NCI-H1092 (cell line): Measurements from ENCODE around the gene CTDSP2.
"Not testable (repeated sequence)": the region's sequence is repeated elsewhere in the genome, so short reads cannot be mapped to it uniquely, and the experiment has no call there.

Experiments used
- DNase-seq: peaks from one replicate; lab custom pipeline; 2025; lab: John Stamatoyannopoulos, UW

Gene CTDSP2

GRCh38 chr12:57881475-57881874 lies 34.9 kb upstream of the CTDSP2 start:
- no peak for DNase-seq

GRCh38 chr12:57881035-57881434 lies 34.5 kb upstream of the CTDSP2 start:
- DNase-seq: not testable (repeated sequence)

GRCh38 chr12:57877876-57878275 lies 31.3 kb upstream of the CTDSP2 start:
- DNase-seq: no peak

DNA sequence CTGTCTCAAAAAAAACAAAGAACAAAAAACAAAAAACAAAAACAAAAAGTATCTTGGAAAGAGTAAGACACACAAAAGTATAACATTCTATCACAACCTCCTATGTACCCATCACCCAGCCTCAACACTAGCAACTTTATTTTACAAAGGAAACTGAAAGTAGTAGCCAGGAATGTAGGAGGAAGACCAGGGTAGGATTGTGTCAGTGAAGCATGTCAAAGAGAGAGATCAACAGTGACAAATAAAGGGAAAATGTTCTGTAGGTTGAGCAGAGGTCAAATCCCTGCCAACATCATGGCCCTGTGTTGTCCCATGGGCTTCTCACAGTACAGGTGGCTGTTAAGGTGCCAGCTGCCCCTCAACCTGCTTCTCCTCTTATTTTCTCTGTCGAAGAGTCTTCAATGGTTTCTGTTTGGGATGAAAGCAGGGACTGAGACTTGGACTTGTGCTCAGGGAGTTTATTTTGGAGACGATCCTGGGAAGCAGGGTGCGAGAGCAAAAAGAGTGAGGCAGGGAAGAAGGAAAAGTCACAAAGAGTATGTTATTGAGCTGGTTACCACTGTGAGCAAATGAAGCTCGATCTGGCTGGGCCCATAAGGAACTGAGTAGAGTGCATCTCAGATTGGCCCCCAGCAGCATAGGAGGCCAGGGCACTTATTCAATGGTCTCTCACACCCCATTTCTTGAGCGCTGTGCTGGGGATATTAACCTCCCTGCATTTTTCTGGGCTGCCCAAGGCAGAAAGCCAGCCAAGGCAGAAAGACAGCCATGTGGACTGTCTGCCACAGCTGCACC lies 29.4 kb upstream of the CTDSP2 start:
- DNase-seq: no peak

GRCh38 chr12:57874166-57875108 lies 27.9 kb upstream of the CTDSP2 start:
- DNase-seq: no peak

DNA sequence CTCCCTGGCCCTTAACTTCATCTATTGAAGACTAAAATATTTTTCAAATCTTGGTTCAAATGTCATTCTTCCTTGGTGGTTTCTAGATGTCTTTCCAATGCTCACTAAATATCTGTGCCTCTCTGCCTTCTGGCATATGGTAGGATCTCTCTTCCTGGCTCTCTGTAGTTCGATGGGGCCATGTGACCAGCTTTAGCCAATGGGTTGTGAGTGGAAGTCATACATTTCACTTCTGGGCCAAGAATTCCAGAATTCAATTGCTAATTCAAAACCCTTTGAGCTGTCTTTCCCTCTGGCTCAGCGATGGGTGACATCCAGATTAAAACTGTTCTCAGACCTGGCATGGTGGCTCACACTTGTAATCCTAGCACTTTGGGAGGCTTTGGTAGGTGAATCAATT lies 25.8 kb upstream of the CTDSP2 start:
- DNase-seq: no peak

DNA sequence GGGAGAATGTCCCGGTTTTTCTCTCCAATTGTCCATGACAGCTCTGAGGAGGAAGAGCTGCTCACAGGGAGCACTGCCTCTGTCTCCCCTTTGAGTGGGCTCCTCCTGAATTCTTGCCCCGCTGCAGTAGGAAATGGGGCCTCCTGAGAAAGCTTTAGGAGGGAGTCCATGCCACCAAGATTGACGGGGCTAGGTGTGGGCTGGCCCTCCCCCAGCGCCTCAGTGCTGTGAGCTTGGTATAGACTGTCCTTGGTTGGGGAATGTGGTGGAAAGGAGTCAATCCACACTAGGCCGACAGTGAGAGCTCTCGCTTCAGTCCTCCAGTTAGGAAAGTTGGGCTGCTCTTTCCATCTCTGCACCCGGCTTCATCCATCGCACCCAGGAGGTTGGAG lies 23.4 kb upstream of the CTDSP2 start:
- no peak for DNase-seq

GRCh38 chr12:57869298-57869926 lies 22.9 kb upstream of the CTDSP2 start:
- no peak for DNase-seq

- no peak for DNase-seq
These were observed 22.3 kb upstream of the CTDSP2 start for GRCh38 chr12:57868851-57869268.

- DNase-seq: no peak
These were observed 21.7 kb upstream of the CTDSP2 start for GRCh38 chr12:57868221-57868620.

- no peak for DNase-seq
These were observed 19.9 kb upstream of the CTDSP2 start for GRCh38 chr12:57866308-57867019.

- DNase-seq: no peak
These were observed 18.7 kb upstream of the CTDSP2 start for GRCh38 chr12:57865084-57865751.

DNA sequence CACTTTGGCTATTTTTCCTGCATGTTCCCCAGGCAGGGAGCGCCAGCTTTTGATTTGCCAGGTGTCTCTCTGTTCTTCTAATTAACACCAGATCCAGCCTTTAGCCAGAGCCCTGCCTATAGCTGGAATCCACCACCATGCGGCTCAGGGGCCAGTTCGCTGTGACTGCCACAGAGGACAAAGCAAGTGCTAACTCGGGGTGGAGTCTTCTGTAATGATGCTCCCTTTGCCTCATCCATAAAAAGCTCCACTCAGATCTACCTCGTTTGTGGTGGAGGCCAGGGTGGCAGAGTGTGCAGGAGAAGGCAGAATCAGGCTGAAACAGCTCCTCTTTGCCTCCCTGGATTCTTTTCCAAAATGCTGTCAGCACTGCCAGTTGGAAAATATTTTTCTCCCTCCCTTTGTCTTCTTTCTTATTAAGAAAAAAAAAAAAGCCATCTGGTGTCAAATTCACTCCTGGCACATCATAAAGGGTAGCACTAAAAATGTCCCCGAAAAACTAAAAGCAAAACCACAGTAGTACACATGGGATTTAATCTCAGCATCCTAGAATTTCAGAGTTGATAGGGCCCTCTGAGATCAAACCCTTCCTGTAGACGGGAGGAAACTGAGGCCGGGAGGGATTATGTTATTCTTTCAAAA lies 18.0 kb upstream of the CTDSP2 start:
- no peak for DNase-seq

DNA sequence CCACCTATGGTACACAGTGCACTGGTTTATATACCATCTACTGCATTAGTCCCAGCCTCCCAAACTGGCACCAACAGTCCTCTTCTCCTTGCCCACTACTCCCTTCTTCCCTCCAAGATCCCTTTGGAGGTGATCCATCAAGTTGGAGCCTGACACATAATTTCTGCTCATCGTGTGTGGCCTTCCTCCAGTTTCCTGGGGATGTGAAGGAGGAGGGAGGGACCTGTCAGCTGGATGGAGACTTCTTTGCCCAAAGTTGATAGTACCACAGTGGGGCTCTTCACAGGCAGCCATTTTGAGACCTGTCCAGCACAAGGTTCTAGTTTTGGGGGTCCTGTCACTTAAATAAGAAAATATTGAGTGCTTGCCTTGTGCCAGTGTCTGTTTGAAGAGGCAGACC lies 17.1 kb upstream of the CTDSP2 start:
- no peak for DNase-seq

DNA sequence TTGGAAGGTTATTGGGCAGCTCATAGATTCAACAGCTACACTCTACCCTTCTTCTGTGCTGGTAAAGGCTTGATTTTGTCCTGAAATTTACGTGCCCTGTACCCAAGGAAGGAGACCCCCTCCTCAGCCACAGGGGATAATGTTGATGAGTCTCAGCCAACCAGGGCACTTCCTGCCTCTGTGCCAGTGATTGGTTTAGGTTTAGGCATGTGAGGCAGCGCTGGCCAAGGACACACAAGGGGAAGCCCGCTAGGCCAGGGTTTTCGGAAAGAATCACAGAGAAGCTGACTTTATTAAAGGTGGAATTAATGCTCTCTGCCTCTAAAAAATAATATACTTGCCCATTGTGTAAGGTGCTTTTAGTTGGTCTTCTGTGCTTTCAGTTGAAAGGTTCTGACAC lies 15.4 kb upstream of the CTDSP2 start:
- no peak for DNase-seq

DNA sequence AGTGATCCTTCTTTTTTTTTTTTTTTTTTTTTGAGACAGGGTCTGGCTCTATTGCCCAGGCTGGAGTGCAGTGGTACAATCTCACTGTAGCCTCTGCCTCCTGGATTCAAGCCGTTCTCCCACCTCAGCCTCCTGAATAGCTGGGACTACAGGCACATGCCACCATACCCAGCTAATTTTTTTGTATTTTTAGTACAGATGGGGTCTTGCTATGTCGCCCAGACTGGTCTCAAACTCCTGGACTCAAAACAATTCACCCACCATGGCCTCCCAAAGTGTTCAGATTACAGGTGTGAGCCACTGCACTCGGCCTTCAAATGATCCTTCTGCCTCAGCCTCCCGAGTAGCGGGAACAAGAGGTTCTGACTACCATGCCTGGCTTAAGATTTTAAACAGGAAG lies 14.4 kb upstream of the CTDSP2 start:
- not testable (repeated sequence) for DNase-seq

DNA sequence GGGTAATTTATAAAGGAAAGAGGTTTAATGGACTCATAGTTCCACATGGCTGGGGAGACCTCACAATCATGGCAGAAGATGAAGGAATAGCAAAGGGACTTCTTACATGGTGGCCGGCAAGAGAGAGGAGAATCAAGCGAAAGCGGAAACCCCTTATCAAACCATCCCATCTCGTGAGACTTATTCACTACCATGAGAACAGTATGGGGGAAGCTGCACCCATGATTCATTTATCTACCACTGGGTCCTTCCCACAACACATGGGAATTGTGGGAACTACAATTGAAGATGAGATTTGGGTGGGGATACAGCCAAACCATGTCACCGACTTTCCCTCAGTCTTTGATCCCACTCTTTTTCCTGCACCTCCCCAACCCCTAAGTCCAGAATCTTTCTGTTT lies 12.6 kb upstream of the CTDSP2 start:
- DNase-seq: no peak

GRCh38 chr12:57858123-57858522 lies 11.6 kb upstream of the CTDSP2 start:
- not testable (repeated sequence) for DNase-seq

- no peak for DNase-seq
These were observed 8.4 kb upstream of the CTDSP2 start for GRCh38 chr12:57854965-57855364.

DNA sequence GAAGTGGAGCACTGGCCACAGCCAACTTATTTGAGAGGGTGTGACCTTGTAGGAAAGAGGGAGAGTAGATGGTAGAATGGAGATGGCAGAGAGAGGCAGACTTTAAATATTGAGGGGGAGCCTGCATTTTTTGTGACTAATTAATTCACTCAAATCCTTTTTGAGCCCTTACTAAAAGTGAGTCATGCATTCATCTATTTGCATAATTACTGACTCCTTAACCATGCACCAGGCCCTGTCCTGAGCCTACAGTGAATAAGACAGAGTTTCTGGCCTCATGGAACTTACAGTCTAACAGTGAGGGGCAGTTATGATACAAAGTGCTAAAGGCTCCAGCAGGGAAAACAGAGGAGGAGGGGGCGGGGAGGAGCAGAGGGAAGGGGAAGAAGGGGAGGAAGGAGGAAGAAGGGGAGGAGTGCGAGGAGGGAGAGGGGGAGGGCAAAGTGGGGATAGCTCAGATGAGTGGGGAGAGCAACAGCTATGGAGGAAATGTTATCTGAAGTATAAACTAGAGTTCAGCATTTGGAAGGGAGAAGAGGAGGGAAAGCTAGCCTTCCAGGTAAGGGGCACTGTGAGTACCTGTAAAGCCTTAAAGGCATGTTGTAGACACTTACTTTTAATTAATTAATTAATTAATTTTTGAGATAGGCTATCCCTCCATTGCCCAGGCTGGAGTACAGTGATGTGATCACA lies 7.5 kb upstream of the CTDSP2 start:
- no peak for DNase-seq
